ENCODE results near the gene FLT3. TPM values are rescaled to one million over a fixed set of nuclear protein-coding genes. Genes with fewer than 3 reads are reported as not detected.

FLT3 gene
- total RNA-seq, 1 donor = not detected

- peak; percentile 91 for DNase-seq (ENCODE audit: low read depth)
- H3K4me3 ChIP-seq (ENCODE audit: low read depth, low read length) = peak within 1 kb of the TSS; percentile 84
- peak; percentile 4 for TF ChIP-seq CTCF (IDR thresholded peaks at IDR 0.05; ENCODE audit: insufficient read depth, low read depth, low read length)
Observed at GRCh38 chr13:28138012-28138755, 37.8 kb upstream of the FLT3 start, which contains the start of gene PAN3. PAN3 (plus strand) TSS chr13:28138545; CDS start chr13:28138658, 113 bp downstream.

GRCh38 chr13:28137596-28137995, 37.2 kb upstream of the FLT3 start:
- TF ChIP-seq CTCF (IDR thresholded peaks at IDR 0.05; ENCODE audit: insufficient read depth, low read depth, low read length) = no peak
- no peak for DNase-seq (ENCODE audit: low read depth)
- peak overlapping the region; percentile 84 for H3K4me3 ChIP-seq (ENCODE audit: low read depth, low read length)

- DNase-seq (ENCODE audit: low read depth) = no peak
- no peak for TF ChIP-seq CTCF (IDR thresholded peaks at IDR 0.05; ENCODE audit: insufficient read depth, low read depth, low read length)
- H3K4me3 ChIP-seq (ENCODE audit: low read depth, low read length) = peak overlapping the region; percentile 84
Observed at GRCh38 chr13:28136916-28137315, 36.5 kb upstream of the FLT3 start.

GRCh38 chr13:28131646-28132045, 31.3 kb upstream of the FLT3 start:
- H3K4me3 ChIP-seq (ENCODE audit: low read depth, low read length) = no peak overlapping the region
- no peak for TF ChIP-seq CTCF (IDR thresholded peaks at IDR 0.05; ENCODE audit: insufficient read depth, low read depth, low read length)
- no peak for DNase-seq (ENCODE audit: low read depth)

GRCh38 chr13:28129911-28130693, 29.7 kb upstream of the FLT3 start:
- no peak overlapping the region for H3K4me3 ChIP-seq (ENCODE audit: low read depth, low read length)
- TF ChIP-seq CTCF (IDR thresholded peaks at IDR 0.05; ENCODE audit: insufficient read depth, low read depth, low read length) = no peak
- peak; percentile 16 for DNase-seq (ENCODE audit: low read depth)

GRCh38 chr13:28128926-28129325, 28.6 kb upstream of the FLT3 start:
- TF ChIP-seq CTCF (IDR thresholded peaks at IDR 0.05; ENCODE audit: insufficient read depth, low read depth, low read length) = no peak
- no peak overlapping the region for H3K4me3 ChIP-seq (ENCODE audit: low read depth, low read length)
- DNase-seq (ENCODE audit: low read depth) = no peak

Measured in fibroblast of villous mesenchyme (primary cell).